HG03460 (cell line): ENCODE results near the gene RALGPS2.

Experiments
- ATAC-seq: cut with Tn5 transposase; IDR thresholded peaks from one replicate; pipeline ENCODE4 v1.9.1; 2021; ENCODE audit not compliant: unreplicated experiment

Gene RALGPS2

DNA sequence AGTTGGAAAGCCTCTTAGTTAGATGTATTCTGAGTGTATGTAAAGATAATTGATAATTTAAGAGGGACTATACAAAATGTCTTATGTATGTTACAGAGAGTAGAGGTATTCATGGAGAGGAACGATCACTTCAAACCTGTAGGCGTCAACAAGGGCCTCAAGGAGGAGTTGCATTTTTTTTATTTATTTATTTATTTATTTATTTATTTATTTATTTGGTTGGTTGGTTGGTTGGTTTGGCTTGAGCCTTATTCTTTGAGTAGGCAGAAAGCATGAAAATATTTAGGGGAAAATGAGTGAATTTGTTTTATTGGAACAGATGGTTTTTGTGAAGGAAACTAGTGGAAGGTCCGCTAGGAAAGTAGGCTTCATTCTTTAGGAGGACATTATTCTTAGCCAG is 137.4 kb downstream of the RALGPS2 start:
- ATAC-seq: no peak

DNA sequence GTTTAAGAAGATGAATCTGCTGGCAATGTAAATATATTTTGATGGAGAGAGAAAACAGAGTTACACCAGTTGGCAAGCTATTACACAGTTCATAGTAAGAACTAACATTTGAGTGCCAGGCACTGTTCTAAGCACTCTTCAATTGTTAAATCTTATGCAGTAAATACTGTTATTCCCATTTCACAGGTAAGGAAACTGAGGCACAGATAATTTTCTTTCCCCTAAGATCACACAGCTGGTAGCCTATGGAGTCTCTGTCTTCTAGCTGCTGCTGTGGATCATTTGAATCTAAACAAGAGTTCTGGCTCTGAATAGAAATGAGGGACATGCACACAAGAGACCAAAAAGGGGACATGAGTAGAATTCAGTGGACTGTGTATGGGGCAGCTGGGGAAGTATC is 137.8 kb downstream of the RALGPS2 start:
- ATAC-seq: no peak

DNA sequence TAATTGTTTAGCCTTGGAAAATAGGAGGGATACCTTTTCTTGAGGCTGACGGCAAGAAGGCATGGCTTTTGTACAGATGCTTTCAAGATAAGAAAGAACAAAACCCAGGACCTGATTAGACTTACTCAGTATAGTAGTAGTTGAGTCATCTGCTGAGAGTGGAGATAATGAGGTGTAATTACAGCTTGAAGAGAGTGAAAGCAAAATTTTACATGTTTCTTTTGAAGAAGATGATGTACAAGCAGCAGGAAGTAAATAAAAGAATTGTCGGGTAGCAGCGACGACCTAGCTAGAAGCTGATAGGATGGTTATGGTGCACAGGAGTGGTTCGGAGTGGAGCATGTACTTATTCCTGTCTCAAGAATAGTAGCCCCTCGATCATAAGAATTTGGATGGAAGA is 139.3 kb downstream of the RALGPS2 start:
- ATAC-seq: no peak

DNA sequence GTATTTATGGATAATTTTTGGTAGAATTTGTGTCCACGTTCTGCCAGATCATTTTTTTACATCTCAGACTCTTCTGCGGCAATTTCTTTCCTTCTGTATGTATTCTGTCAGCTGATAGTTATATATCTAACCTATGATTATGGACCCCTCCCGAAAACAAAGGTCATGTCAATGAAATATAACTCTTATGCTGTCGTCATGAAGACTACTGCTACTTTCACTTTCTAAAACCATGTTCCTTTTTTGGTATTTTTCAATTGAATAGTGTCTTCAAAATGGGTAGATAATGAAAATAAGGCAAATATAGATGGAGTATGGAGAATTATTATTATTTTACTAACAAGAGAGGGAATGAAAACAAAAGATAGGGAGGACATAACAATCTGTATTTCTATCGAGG is 142.6 kb downstream of the RALGPS2 start:
- no peak for ATAC-seq

DNA sequence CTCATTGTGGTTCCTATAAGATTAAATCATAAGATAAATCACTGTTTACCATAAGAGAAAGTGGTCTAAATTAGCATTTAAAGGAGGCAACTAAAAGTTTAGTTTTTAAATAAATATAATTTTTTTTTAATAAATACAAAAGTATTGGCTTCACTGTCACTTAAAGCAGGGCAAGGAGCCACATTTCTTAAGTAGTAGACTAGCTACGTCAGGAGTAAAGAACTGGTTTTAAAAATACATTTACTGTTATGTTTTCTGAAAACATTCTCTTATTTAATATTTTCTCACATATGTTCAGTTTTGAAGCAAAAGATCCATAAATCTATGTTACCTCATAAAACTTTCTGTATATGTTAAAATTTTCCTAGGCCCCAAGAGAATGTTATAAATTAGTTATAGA is 143.7 kb downstream of the RALGPS2 start:
- ATAC-seq: no peak

DNA sequence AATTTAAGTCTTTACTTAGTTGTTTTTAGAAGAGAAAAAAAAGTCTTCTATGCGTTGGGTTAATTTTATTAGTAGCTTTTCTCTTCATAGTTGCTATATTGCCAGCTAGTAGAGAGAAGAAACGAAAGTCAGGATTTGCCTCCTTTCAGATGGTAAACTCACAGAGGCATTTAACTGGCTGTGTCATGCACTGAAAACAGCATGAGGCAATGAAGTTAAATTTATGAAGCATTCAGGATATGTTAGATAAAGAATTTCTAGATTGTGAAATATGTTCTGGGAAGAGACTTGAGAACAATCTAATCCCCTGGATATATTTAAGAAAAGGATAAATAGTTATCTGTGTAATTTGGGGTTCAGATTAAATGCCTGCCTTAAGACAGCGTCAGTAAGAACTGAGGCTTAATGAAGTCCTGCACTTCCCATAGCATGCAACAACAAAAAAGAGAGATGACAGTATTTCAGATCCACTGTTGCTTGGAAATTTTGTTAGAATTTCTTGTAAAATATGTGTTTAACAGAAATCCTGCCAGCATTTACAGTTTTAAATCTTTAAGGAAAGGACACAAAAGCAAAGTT is 144.2 kb downstream of the RALGPS2 start:
- no peak for ATAC-seq

DNA sequence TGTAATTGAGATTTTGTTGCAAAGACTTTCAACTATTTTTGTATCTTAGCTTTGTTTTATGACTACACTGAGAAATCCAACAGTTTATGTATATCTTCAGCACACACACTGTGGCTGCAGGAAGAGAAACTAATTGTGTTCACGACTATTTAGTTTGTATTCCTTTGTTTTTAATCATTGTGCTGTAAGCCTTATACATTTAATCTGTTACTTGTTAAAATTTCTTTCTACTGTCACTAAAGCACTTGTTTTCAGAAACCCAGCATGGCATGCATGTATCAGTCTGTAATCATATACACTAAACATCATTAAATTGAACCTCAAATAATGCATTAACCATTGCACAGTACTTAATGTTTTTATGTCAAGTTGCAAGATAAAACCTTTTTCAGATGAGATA is 145.2 kb downstream of the RALGPS2 start:
- no peak for ATAC-seq

DNA sequence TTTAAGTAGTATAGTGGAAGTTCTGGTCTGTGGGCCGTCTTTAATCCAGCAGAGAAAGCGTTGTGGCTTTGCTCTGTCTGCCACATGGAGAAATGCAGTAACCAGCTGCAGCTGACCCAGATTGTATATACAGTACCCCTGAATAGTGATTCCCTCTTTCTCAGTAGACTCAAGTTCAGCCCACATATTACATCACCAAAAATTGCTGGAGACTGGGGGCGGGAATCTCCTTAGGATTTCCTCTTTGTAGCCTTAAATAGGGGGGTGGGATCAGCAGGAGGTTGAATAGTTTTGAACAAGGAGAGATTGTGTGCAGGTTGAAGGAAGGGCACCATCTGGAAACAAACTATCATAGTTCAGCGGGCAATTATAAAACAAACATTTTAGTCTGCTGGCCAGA is 145.9 kb downstream of the RALGPS2 start, which contains the start of gene ANGPTL1:
Gene ANGPTL1, minus strand, starts transcription at position 134 of the 400 bp plus-strand sequence. CDS start 5,301 bp downstream, outside the sequence.
- no peak for ATAC-seq

DNA sequence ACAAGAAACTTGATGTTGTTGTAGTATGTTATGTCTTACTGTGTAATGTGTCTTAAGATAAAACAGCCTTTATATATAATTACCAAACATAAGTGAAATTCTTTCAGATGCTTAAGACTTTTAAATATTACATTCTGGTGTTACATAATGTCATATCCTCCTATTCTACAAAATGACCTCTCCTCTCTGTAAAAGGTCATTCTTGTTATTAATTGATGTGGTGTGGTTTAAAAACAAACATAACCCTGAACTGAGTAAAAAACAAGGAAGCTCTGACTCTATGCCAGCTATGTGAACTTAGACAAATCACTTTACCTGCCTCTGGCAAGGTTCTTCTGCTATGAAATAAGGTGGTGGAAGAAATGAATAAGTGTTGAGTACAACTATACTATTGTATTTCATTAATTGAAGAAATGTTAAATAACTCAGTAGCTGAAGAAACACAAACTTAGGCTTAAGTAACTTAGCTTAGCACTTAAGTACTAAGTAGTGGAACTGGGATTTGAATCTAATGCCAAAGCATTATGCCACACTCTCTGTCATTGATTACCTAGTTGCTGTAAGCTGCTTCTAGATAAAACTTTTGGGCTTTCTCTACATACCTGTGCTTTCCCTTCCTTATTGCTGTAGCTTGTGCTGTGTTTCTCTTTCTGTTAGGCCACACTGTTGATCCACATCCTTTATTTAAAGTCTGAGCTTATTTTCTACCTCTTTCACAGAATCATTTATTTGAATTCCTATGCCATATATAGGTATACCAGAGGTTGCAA is 146.7 kb downstream of the RALGPS2 start:
- ATAC-seq: no peak

DNA sequence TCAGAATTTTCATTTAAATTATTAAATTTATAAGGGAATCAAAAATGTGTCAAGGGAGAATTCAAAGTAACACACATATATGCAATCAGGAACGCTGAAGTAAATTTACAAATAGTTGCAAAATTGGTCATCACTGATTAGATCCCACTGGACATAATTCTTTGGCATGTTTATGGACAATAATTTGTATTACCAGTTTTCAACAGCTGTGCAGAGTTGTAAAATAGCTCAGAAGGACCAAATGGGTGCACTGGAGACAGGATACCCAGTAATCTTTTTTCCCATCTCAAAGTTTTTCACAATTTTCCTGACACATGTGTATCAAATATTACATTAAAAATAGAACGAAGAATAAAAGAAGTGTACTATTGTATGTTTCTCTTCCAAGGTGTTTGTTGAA is 149.9 kb downstream of the RALGPS2 start:
- no peak for ATAC-seq

DNA sequence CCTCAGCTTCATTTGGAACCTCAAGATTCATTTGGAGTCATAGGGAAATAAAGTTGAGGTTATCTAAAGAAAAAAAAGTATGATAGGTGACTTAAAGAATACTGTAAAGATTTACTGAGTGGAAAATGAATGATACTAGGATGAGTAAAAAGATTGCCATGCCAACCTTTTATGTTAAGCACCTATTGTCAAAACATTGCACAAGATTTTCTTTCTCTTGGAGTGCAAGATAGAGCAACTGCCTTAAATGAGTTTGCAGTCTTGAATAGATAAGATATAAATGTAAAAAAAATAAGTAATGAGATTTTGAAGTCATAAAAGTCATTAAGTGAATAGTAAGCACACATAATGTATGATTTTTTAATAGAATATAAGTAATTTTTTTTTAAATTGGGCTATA is 150.9 kb downstream of the RALGPS2 start:
- no peak for ATAC-seq

DNA sequence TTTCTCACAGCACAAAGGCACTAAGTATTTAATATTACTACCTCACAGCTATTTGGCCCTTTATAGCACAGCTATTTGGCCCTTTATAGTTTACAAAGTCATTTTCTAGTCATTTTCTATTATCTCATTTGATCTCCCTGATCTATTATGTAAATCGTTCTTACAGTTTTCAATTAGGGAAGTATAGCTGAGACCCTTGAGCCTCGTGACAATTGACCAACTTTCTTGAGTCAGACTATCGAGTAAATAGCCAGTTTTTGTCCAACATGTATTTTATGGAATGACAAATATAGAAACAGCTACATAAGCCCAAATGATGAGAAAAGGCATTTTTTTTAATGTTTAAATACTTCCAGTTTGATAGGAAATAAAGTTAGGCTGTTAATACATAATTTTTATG is 152.9 kb downstream of the RALGPS2 start:
- no peak for ATAC-seq

DNA sequence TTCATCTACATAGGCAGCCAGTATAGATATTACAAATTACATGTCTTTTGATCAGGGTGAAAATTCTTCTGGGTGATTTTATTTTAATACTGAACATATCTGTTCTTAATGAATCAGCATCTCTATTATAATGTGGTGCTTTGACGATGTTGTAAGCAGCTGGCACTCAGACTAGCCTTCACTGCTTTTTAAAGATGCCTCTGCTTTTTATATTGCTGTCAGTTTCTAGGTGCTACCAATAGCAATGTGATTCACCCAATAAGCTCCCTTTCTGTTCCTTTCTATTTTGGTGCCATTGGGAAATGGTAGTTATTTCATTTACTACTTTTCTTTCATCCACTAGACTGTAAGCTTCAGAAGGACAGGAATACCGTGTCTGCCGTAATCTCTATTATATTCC is 156.9 kb downstream of the RALGPS2 start:
- ATAC-seq: no peak

DNA sequence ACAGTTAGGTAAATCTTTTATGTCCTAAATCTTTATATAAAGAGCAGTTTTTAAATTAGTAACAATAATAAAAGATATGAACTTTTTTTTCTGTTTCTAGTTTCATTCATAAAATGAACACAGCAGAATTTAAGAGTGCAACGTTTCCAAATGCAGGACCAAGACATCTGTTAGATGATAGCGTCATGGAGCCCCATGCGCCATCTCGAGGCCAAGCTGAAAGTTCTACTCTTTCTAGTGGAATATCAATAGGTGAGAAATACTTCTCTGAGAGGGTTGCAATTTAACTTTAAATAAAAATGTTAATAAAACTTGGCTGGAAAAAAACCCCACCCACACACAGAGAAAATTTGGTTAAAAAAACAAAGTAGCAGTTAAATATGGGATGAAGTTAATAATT is 160.8 kb downstream of the RALGPS2 start:
- ATAC-seq: no peak

DNA sequence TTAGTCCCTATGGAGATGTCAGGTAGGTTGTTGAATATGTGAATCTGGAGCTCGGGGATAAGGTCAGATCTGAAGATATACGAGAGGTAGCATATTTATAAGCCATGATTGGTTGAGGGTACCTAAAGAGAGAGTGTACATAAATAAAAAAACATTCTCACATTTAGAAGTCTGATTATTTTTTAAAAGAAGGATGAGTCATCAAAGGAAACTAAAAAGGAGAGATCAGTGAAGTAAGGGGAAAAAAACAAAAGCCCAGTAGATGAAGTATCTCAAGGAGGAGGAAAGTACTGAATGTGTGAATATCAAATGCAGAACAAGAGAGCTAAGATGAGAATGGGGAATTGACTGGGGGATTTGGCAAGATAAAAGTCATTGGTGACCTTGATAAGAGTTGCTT is 161.5 kb downstream of the RALGPS2 start:
- no peak for ATAC-seq

DNA sequence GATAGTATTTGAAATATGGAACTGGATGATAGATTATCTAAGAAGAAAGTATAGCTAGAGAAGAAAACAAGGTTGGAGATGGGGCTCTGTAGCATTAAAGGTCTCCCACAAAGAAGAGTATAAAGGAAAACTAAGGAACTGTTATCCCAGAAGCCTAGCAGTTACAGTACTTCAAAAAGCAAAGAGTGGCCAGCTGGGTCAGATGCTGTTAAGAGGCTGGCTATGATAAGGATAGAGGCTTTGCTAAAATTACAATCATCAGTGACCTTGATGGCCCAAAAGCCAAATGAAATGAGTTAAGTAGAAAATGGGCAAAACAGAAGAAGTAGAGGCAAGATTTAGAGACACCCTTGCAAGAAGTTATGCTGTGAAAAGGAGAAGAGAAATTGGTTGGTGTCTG is 170.9 kb downstream of the RALGPS2 start:
- no peak for ATAC-seq

DNA sequence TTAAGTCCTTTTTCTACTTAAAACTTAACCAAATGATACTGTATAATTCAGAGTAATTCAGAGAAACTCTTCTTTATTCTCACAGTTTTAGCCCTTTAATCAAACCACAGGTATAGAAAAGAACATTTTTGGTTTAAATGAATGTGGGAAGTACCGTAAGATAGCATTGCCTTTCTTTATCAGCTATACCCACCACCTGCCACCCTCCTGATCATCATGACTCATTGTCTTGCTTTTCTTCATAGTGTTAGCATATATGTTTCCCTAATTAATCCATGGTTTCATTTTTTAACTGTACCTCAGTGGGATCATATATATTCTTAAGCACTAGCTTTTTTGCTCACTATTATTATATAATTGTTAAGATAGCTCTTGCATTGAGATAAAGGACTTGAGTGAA is 173.4 kb downstream of the RALGPS2 start:
- no peak for ATAC-seq

DNA sequence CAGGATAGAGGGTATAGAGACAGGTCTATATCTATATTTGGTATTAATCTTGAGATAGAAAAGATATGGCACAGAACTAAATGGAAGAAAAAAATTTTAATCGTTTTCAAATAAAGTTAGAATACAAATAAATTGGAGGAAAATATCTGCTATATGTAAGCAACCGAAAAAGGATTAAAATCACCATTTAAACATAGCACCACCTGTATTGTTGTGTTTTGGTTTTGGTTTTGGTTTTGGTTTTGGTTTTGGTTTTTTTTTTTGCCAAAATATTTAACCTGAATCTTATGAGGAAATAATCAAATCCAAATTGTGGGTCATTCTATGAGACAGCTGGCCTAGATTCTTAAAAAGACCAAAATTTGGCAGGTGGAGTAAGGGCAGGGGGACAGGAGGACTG is 174.4 kb downstream of the RALGPS2 start:
- ATAC-seq: no peak

DNA sequence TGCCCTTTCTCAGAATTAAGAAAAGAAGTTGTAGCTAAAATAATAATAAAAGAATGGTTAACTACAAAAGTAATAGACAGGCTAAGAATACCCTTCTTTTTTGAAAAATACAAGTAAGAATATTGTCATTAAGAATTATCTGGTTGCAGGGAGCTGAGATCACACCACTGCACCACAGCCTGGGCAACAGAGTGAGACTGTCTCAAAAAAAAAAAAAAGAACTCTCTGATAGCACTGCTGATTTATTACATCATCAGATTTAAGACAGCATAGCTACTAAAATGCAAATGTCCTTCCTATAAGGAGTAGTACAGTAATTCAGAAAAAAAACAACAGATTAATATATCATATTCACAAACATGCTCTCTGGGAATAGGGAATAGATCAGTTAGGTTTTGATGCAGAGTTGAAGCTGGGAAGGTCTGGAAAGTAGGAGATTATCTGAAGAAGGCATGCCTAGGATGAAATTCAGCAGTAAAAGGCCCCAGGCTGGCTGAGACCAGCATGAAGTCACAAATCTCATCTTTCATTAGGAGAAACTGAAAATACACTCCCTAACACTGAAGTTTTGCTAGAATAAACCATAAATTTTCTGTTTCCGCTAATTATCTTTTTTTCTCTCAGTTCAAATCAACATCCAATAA is 176.6 kb downstream of the RALGPS2 start:
- no peak for ATAC-seq

DNA sequence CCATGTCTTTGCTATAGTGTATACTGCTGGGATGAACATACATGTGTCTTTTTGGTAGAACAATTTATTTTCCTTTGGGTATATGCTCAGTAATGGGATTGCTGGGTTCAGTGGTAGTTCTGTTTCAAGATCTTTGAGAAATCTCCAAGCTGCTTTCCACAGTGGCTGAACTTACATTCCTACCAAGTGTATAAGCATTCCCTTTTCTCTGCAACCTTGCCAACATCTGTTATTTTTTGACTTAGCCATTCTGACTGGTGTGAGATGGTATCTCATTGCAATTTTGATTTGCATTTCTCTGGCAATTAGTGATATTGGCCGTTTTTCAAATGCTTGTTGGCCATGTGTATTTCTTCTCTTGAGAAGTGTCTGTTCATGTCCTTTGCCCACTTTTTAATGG is 183.3 kb downstream of the RALGPS2 start:
- no peak for ATAC-seq

DNA sequence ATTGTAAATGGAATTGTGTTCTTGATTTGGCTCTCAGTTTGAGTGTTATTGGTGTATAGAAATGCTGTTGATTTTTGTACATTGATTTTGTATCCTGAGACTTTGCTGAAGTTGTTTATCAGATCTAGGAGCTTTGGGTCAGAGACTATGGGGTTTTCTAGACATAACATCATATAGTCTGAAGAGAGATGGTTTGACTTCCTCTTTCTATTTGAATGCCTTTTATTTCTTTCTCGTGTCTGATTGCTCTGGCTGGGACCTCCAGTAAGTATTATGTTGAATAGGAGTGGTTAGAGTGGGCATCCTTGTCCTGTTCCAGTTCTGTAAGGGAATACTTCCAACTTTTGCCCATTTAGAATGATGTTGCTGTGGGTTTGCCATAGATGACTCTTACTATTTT is 185.0 kb downstream of the RALGPS2 start:
- no peak for ATAC-seq

DNA sequence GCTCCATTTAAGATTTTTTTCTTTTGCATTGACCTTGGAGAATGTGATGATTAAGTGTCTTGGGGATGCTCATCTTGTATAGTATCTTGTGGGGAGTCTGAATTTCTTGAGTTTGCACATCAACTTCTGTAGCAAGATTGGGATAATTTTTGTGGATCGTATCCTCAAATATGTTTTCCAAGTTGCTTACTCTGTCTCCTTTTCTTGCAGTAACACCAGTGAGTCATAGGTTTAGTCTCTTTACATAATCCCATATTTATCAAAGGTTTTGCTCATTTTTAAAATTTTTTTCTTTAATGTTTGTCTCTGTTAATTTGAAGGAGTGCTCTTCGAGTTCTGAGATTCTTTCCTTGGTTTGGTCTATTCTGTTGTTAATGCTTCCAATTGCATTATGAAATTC is 187.6 kb downstream of the RALGPS2 start:
- ATAC-seq: no peak
